ENCODE results near the gene MTMR3.

Gene MTMR3

GRCh38 chr22:29840498-29840897 is 42.5 kb upstream of the MTMR3 start:
- Histone ChIP-seq H3K9ac (ENCODE audit: low read length) (no peak overlapping the region), H3K9me2 (replicated peaks; ENCODE audit: insufficient read depth, low read length) (no peaks in the 10 kb centered on the region), H3F3A (ENCODE audit: insufficient read depth, low read length) (no peaks in the 10 kb centered on the region), H4K20me1 (ENCODE audit: insufficient read depth, low read length) (no peaks in the 10 kb centered on the region), H3K27ac (ENCODE audit: low read length) (no peak overlapping the region), H3K27me3 (replicated peaks; ENCODE audit: insufficient read depth, low read length) (no peaks in the 10 kb centered on the region), H2AFZ (ENCODE audit: low read length) (no peak overlapping the region), H3K36me3 (replicated peaks; ENCODE audit: insufficient read depth, low read length) (no peaks in the 10 kb centered on the region), H3K79me2 (ENCODE audit: low read length) (peaks cover 25% of the 10 kb centered on the region), H3K4me2 (ENCODE audit: low read depth, low read length) (no peak overlapping the region), H3K9me3 (replicated peaks; ENCODE audit: insufficient read depth, low read length) (no peaks in the 10 kb centered on the region), H3K4me1 (ENCODE audit: low read length) (0 out of 2 replicates have a peak, but pooled peaks cover 7% of the 10 kb centered on the region), H3K4me3 (ENCODE audit: low read length) (no peak overlapping the region)
- TF ChIP-seq EZH2phosphoT487 (IDR thresholded peaks at IDR 0.05; ENCODE audit: low read length) (no peak), EZH2 (optimal IDR thresholded peaks at IDR 0.05; ENCODE audit: low read depth, low read length) (no peak), CTCF (IDR thresholded peaks at IDR 0.05; ENCODE audit: low read length) (no peak)
- no peak for DNase-seq

- peaks cover 9% of the 10 kb centered on the region for H3K79me2 ChIP-seq (ENCODE audit: low read length)
- DNase-seq: no peak
- H3F3A ChIP-seq (ENCODE audit: insufficient read depth, low read length): no peaks in the 10 kb centered on the region
- TF ChIP-seq CTCF (IDR thresholded peaks at IDR 0.05; ENCODE audit: low read length) (no peak), EZH2phosphoT487 (IDR thresholded peaks at IDR 0.05; ENCODE audit: low read length) (no peak), EZH2 (optimal IDR thresholded peaks at IDR 0.05; ENCODE audit: low read depth, low read length) (no peak)
- no peak overlapping the region for H3K4me2 ChIP-seq (ENCODE audit: low read depth, low read length)
- H3K27ac ChIP-seq (ENCODE audit: low read length): no peak overlapping the region
- H3K36me3 ChIP-seq (replicated peaks; ENCODE audit: insufficient read depth, low read length): no peaks in the 10 kb centered on the region
- H3K9me2 ChIP-seq (replicated peaks; ENCODE audit: insufficient read depth, low read length): no peaks in the 10 kb centered on the region
- no peaks in the 10 kb centered on the region for H4K20me1 ChIP-seq (ENCODE audit: insufficient read depth, low read length)
- H3K4me3 ChIP-seq (ENCODE audit: low read length): no peak overlapping the region
- H3K4me1 ChIP-seq (ENCODE audit: low read length): 0 out of 2 replicates have a peak, but pooled peaks cover 4% of the 10 kb centered on the region
- no peaks in the 10 kb centered on the region for H3K9me3 ChIP-seq (replicated peaks; ENCODE audit: insufficient read depth, low read length)
- H3K9ac ChIP-seq (ENCODE audit: low read length): no peak overlapping the region
- H3K27me3 ChIP-seq (replicated peaks; ENCODE audit: insufficient read depth, low read length): no peaks in the 10 kb centered on the region
- no peak overlapping the region for H2AFZ ChIP-seq (ENCODE audit: low read length)
Observed at GRCh38 chr22:29842172-29842571, 40.8 kb upstream of the MTMR3 start.

GRCh38 chr22:29842740-29843139 is 40.2 kb upstream of the MTMR3 start:
- Histone ChIP-seq H3K9me3 (replicated peaks; ENCODE audit: insufficient read depth, low read length) (no peaks in the 10 kb centered on the region), H3K4me2 (ENCODE audit: low read depth, low read length) (no peak overlapping the region), H4K20me1 (ENCODE audit: insufficient read depth, low read length) (no peaks in the 10 kb centered on the region), H3F3A (ENCODE audit: insufficient read depth, low read length) (no peaks in the 10 kb centered on the region), H3K79me2 (ENCODE audit: low read length) (peaks cover 3% of the 10 kb centered on the region), H3K4me3 (ENCODE audit: low read length) (no peak overlapping the region), H3K27ac (ENCODE audit: low read length) (no peak overlapping the region), H3K4me1 (ENCODE audit: low read length) (no peaks in the 10 kb centered on the region), H3K9me2 (replicated peaks; ENCODE audit: insufficient read depth, low read length) (no peaks in the 10 kb centered on the region), H2AFZ (ENCODE audit: low read length) (no peak overlapping the region), H3K27me3 (replicated peaks; ENCODE audit: insufficient read depth, low read length) (no peaks in the 10 kb centered on the region), H3K36me3 (replicated peaks; ENCODE audit: insufficient read depth, low read length) (no peaks in the 10 kb centered on the region), H3K9ac (ENCODE audit: low read length) (no peak overlapping the region)
- no peak for TF ChIP-seq CTCF (IDR thresholded peaks at IDR 0.05; ENCODE audit: low read length)
- TF ChIP-seq EZH2 (optimal IDR thresholded peaks at IDR 0.05; ENCODE audit: low read depth, low read length): no peak
- TF ChIP-seq EZH2phosphoT487 (IDR thresholded peaks at IDR 0.05; ENCODE audit: low read length): no peak
- no peak for DNase-seq

Data from MM.1S (cell line).